Loucy (cell line): ENCODE results near the gene SLC31A1.

Experiments used
- H2AFZ ChIP-seq: fragments of 200-600 bp; sonication (generic); 2 replicates; pipeline ENCODE4 v1.6.0; 2016; ENCODE audit warnings: antibody characterized with exemption, mild to moderate bottlenecking, low read length, moderate library complexity
- H3F3A ChIP-seq: fragments of 200-600 bp; 2 replicates; pipeline ENCODE4 v1.6.0; 2016; ENCODE audit warnings: antibody characterized with exemption, low read depth, mild to moderate bottlenecking
- H3K27me3 ChIP-seq: fragments of 200-600 bp; sonication (generic); 2 replicates; pipeline ENCODE4 v1.6.1; 2014; ENCODE audit warnings: low read length, mild to moderate bottlenecking; ENCODE audit not compliant: insufficient read depth, poor library complexity, severe bottlenecking
- H3K36me3 ChIP-seq: fragments of 200-600 bp; sonication (generic); 2 replicates; pipeline ENCODE4 v1.6.1; 2016; ENCODE audit warnings: low read length; ENCODE audit not compliant: insufficient read depth
- H3K4me1 ChIP-seq: fragments of 200-600 bp; sonication (generic); 2 replicates; pipeline ENCODE4 v1.5.1; 2014; ENCODE audit warnings: low read length, mild to moderate bottlenecking; ENCODE audit not compliant: insufficient read depth, poor library complexity, severe bottlenecking
- H3K4me2 ChIP-seq: fragments of 200-600 bp; sonication (generic); 2 replicates; pipeline ENCODE4 v1.6.0; 2014; ENCODE audit warnings: antibody characterized with exemption, low read length, low read depth, mild to moderate bottlenecking; ENCODE audit not compliant: poor library complexity, severe bottlenecking
- H3K4me3 ChIP-seq: fragments of 200-600 bp; sonication (generic); 2 replicates; pipeline ENCODE4 v1.5.1; 2014; ENCODE audit warnings: low read length, mild to moderate bottlenecking, mixed read lengths; ENCODE audit not compliant: poor library complexity, severe bottlenecking
- H3K79me2 ChIP-seq: fragments of 200-600 bp; sonication (generic); 2 replicates; pipeline ENCODE4 v1.6.1; 2014; ENCODE audit warnings: low read length; ENCODE audit not compliant: insufficient read depth
- H3K9ac ChIP-seq: fragments of 200-600 bp; sonication (generic); 2 replicates; pipeline ENCODE4 v1.6.0; 2014; ENCODE audit warnings: mild to moderate bottlenecking, low read depth, low read length, moderate library complexity; ENCODE audit not compliant: poor library complexity, severe bottlenecking
- H3K9me2 ChIP-seq: fragments of 200-600 bp; sonication (generic); replicated peaks from 2 replicates; pipeline ENCODE4 v1.6.1; 2016; ENCODE audit warnings: low read depth, low read length, mixed read lengths
- H3K9me3 ChIP-seq: fragments of 200-600 bp; sonication (generic); 2 replicates; pipeline ENCODE4 v1.6.1; 2014; ENCODE audit warnings: mild to moderate bottlenecking, antibody characterized with exemption, low read length, low read depth; ENCODE audit not compliant: insufficient read depth
- H4K20me1 ChIP-seq: fragments of 200-600 bp; sonication (generic); 2 replicates; pipeline ENCODE4 v1.6.0; 2014; ENCODE audit warnings: antibody characterized with exemption, low read length, mild to moderate bottlenecking; ENCODE audit not compliant: insufficient read depth, poor library complexity, severe bottlenecking
- CTCF ChIP-seq: fragments of 200-600 bp; sonication (generic); conservative IDR thresholded peaks from 2 replicates; pipeline ENCODE4 v1.5.1; 2014; ENCODE audit warnings: mild to moderate bottlenecking, antibody characterized with exemption, low read length
- EZH2phosphoT487 ChIP-seq: fragments of 200-600 bp; IDR thresholded peaks from 2 replicates; pipeline ENCODE4 v1.6.1; 2018; ENCODE audit warnings: antibody characterized with exemption, mild to moderate bottlenecking, moderate library complexity, borderline replicate concordance

SLC31A1 gene

GRCh38 chr9:113192455-113192854, 28.9 kb upstream of the SLC31A1 start:
- no peak overlapping the region for H3K9ac ChIP-seq
- H2AFZ ChIP-seq = no peak overlapping the region
- H3K27me3 ChIP-seq = no peaks in the 10 kb centered on the region
- H3K4me1 ChIP-seq = no peaks in the 10 kb centered on the region
- H3K4me2 ChIP-seq = no peak overlapping the region
- no peaks in the 10 kb centered on the region for H4K20me1 ChIP-seq
- H3F3A ChIP-seq = no peaks in the 10 kb centered on the region
- TF ChIP-seq EZH2phosphoT487 = no peak
- TF ChIP-seq CTCF = no peak
- peaks cover 74% of the 10 kb centered on the region; the same call in 1 of the 2 replicates for H3K36me3 ChIP-seq
- H3K79me2 ChIP-seq = no peaks in the 10 kb centered on the region
- H3K4me3 ChIP-seq = no peak overlapping the region
- H3K9me2 ChIP-seq = no peaks in the 10 kb centered on the region
- no peaks in the 10 kb centered on the region for H3K9me3 ChIP-seq

DNA sequence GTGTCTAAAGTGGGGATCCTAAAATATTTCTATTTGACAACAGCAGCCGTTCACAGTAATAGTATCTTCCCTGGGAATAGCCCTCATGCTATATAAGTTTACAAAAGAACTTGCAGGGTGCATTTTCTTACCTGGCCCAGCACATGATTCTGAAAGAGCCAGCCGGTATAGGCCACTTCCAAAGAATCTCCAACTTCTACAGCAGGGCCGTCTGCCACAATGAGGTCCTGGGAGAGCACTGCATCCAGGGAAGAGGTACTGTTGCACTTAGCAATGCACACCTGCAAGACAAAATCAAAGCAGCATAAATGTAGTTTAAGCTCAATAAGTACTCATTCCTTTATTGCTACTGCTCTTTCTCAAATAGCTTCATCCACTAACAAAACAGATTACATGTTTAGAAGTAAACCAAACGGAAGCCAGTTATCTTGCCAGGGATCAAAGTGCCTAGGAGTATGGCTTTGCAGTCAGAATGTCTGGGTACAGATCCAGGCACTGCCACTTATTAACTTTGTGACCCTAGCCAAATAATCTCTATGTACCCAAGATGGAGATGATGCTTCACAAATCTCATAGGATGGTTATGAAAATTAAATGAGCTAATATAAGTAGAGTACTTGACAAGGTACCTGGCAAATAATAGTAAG, 21.5 kb upstream of the SLC31A1 start:
- Histone ChIP-seq H3K4me1 (no peaks in the 10 kb centered on the region), H2AFZ (no peak overlapping the region), H3K36me3 (peaks cover 80% of the 10 kb centered on the region), H3K9me3 (no peaks in the 10 kb centered on the region), H3K9ac (no peak overlapping the region), H3K79me2 (no peaks in the 10 kb centered on the region), H3K4me3 (no peak overlapping the region), H3K9me2 (no peaks in the 10 kb centered on the region), H3K4me2 (no peak overlapping the region), H3K27me3 (no peaks in the 10 kb centered on the region), H3F3A (no peaks in the 10 kb centered on the region), H4K20me1 (no peaks in the 10 kb centered on the region)
- TF ChIP-seq CTCF (no peak), EZH2phosphoT487 (no peak)

DNA sequence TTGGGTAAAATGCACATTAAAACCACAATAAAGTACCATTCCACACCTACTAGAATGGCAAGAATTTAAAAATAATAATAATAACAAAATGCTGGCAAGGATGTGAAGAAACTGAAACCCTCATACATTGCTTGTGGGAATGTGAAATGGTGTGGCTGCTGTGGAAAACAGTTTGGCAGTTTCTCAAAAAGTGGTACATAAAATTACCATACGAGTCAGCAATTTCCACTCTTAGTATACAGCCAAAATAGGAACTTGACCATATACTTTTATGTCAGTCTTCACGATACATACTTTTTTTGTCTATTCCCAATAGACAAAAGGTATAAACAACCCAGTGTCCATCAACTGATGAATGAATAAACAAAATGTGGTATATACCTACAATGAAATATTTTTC, 15.9 kb upstream of the SLC31A1 start:
- Histone ChIP-seq H3F3A (no peaks in the 10 kb centered on the region), H3K36me3 (peaks cover 60% of the 10 kb centered on the region), H3K9me2 (no peaks in the 10 kb centered on the region), H3K9me3 (no peaks in the 10 kb centered on the region), H3K79me2 (no peaks in the 10 kb centered on the region), H3K9ac (no peak overlapping the region), H3K4me1 (no peaks in the 10 kb centered on the region), H3K27me3 (no peaks in the 10 kb centered on the region), H3K4me3 (no peak overlapping the region), H2AFZ (no peak overlapping the region), H3K4me2 (no peak overlapping the region), H4K20me1 (no peaks in the 10 kb centered on the region)
- no peak for TF ChIP-seq EZH2phosphoT487
- TF ChIP-seq CTCF = no peak
